ENCODE measurements around the gene HFM1. TPM values are rescaled to one million over a fixed set of nuclear protein-coding genes. Genes with fewer than 3 reads are reported as not detected.
"Not testable (repeated sequence)": the region's sequence is repeated elsewhere in the genome, so short reads cannot be mapped to it uniquely, and the experiment has no call there.

Gene HFM1
- total RNA-seq, 2 donors from 2014 or later = 0.99 to 2.9 TPM

DNA sequence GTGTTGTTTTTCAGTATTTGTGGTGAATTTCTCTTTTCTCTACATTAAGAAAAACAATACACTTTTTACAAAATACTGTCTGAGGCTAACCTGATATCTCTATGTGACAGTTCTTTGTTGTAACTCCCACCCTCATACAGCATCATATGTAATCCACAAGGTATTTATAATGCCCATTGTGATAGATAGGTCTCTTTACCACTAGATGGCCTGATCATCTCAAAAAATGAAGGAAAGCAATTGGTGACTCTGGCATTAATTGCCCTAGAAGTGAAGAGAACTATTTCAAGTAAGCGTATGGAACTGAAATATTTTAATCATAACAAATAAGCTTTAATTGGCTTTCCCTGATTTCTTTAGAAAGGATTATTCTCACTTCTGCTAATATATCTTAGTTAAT is 36.2 kb upstream of the HFM1 start:
- no peak for ATAC-seq
- Histone ChIP-seq H3K27ac (no peak overlapping the region), H3K4me3 (no peak overlapping the region), H3K9me3 (no peaks in the 10 kb centered on the region), H3K27me3 (no peaks in the 10 kb centered on the region), H3K36me3 (replicated peaks in 1 of 2; ENCODE audit: insufficient read depth in 1 of 2, low read depth in 2 of 2) (no peaks in the 10 kb centered on the region), H3K4me1 (no peaks in the 10 kb centered on the region)
- TF ChIP-seq, protein P1, sequence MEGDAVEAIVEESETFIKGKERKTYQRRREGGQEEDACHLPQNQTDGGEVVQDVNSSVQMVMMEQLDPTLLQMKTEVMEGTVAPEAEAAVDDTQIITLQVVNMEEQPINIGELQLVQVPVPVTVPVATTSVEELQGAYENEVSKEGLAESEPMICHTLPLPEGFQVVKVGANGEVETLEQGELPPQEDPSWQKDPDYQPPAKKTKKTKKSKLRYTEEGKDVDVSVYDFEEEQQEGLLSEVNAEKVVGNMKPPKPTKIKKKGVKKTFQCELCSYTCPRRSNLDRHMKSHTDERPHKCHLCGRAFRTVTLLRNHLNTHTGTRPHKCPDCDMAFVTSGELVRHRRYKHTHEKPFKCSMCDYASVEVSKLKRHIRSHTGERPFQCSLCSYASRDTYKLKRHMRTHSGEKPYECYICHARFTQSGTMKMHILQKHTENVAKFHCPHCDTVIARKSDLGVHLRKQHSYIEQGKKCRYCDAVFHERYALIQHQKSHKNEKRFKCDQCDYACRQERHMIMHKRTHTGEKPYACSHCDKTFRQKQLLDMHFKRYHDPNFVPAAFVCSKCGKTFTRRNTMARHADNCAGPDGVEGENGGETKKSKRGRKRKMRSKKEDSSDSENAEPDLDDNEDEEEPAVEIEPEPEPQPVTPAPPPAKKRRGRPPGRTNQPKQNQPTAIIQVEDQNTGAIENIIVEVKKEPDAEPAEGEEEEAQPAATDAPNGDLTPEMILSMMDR (IDR thresholded peaks at IDR 0.05) = no peak
- no peak for TF ChIP-seq POLR2A (IDR thresholded peaks at IDR 0.05)
- 73 to 91% methylated on average over 1 of the region's 1 CpG for WGBS, 2 donors
- no peak for DNase-seq
- intact Hi-C loops (cut with DNase I) = no loop called here

DNA sequence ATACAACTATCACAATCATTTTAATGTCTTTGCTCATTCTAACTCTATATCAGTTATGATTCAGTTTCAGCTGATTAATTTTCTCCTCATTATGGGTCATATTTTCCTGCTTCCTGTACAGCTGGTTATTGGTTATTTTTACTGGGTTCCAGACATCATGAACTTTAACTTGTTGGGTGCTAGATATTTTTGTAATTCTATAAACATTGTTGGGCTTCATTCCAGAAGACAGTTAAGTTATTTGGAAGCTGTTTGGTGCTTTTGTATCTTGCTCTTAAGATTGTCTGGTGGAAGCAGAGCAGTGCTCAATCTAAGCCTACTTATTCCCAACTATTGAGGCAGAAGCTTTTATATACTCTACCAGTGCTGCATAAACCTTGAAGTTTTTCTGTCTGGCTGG is 34.4 kb upstream of the HFM1 start:
- H3K36me3 ChIP-seq (replicated peaks in 1 of 2; ENCODE audit: insufficient read depth in 1 of 2, low read depth in 2 of 2) = no peaks in the 10 kb centered on the region
- H3K4me1 ChIP-seq = no peaks in the 10 kb centered on the region
- DNase-seq (no peak), ATAC-seq (no peak)
- intact Hi-C loops (cut with DNase I) = no loop called here
- H3K9me3 ChIP-seq = no peaks in the 10 kb centered on the region
- H3K27me3 ChIP-seq = no peaks in the 10 kb centered on the region
- TF ChIP-seq POLR2A (IDR thresholded peaks at IDR 0.05) = no peak
- TF ChIP-seq, protein P1 (IDR thresholded peaks at IDR 0.05) = no peak
- H3K4me3 ChIP-seq = no peak overlapping the region
- H3K27ac ChIP-seq = no peak overlapping the region

DNA sequence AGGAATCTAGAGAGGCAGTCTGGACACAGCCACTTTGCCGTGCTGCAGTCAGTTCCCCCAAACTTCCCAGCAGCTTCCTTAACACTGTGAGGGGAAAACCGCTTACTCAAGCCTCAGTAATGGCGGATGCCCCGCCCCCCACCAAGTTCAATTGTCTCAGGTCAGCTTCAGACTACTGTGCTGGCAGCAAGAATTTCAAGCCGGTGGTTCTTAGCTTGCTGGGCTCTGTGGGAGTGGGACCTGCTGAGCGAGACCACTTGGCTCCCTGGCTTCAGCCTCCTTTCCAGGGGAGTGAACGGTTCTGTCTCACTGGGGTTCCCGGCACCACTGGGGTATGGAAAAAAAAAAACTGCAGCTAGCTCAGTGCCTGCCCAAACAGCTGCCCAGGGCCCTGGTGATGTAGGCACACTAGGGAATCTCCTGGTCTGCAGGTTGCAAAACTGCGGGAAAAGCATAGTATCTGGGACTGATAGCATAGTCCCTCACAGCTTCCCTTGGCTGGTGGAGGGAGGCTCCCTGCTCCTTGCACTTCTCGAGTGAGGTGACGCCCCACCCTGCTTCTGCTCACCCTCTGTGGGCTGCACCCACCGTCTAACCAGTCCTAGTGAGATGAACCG is 23.7 kb upstream of the HFM1 start:
- no peak overlapping the region for H3K4me3 ChIP-seq
- H3K27ac ChIP-seq = no peak overlapping the region
- DNase-seq (peak in 1 of 4 donors; percentile 27), ATAC-seq (no peak)
- TF ChIP-seq, protein P1 (IDR thresholded peaks at IDR 0.05) = no peak
- TF ChIP-seq POLR2A (IDR thresholded peaks at IDR 0.05) = no peak
- intact Hi-C loops (cut with DNase I) = no loop called here
- no peaks in the 10 kb centered on the region for H3K9me3 ChIP-seq
- H3K27me3 ChIP-seq = no peaks in the 10 kb centered on the region
- H3K4me1 ChIP-seq = no peaks in the 10 kb centered on the region
- no peaks in the 10 kb centered on the region for H3K36me3 ChIP-seq (replicated peaks in 1 of 2; ENCODE audit: insufficient read depth in 1 of 2, low read depth in 2 of 2)
- 30 to 73% methylated on average over 6 to 13 of the region's 13 CpGs for WGBS, 2 donors

DNA sequence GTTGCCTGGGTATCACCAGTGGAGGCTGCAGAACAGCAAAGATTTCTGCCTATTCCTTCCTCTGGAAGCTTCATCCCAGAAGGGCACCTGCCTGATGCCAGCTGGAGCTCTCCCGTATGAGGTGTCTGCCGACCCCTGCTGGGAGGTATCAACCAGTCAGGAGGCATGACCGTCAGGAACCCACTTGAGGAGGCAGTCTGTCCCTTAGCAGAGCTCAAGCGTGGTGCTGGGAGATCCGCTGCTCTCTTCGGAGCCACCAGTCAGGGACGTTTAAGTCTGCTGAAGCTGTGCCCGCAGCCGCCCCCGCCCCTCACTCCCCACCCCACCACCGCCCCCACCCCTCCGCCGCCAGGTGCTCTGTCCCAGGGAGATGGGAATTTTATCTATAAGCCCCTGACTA is 23.1 kb upstream of the HFM1 start:
- Histone ChIP-seq H3K27me3 (no peaks in the 10 kb centered on the region), H3K4me3 (no peak overlapping the region), H3K4me1 (no peaks in the 10 kb centered on the region), H3K9me3 (no peaks in the 10 kb centered on the region), H3K27ac (no peak overlapping the region), H3K36me3 (replicated peaks in 1 of 2; ENCODE audit: insufficient read depth in 1 of 2, low read depth in 2 of 2) (no peaks in the 10 kb centered on the region)
- intact Hi-C loops (cut with DNase I) = no loop called here
- peak in 1 of 4 donors; percentile 8 for DNase-seq
- no peak for ATAC-seq
- TF ChIP-seq POLR2A (IDR thresholded peaks at IDR 0.05) = no peak
- TF ChIP-seq, protein P1 (IDR thresholded peaks at IDR 0.05) = no peak
- 28% methylated on average over 10 of the region's 13 CpGs; no CpG with 5 or more reads in 1 of the 2 donors for WGBS, 2 donors

DNA sequence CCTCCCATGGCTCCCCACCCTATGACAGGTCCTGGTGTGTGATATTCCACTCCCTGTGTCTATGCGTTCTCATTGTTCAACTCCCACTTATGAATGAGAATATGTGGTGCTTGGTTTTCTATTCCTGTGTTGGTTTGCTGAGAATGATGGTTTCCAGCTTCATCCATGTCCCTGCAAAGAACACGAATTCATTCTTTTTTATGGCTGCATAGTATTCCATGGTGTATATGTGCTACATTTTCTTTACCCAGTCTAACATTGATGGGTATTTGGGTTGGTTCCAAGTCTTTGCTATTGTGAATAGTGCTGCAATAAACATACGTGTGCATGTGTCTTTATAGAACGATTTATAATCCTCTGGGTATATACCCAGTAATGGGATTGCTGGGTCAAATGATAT is 17.9 kb upstream of the HFM1 start:
- H3K4me1 ChIP-seq; H3K27me3 ChIP-seq; H3K27ac ChIP-seq; H3K4me3 ChIP-seq; ATAC-seq; H3K36me3 ChIP-seq (replicated peaks in 1 of 2; ENCODE audit: insufficient read depth in 1 of 2, low read depth in 2 of 2); H3K9me3 ChIP-seq; intact Hi-C loops (cut with DNase I); DNase-seq: not testable (repeated sequence)
- 67 to 82% methylated on average over 4 of the region's 4 CpGs for WGBS, 2 donors

All from body of pancreas (tissue), 4 donors.